GM12801 (cell line): ENCODE results near the gene PARL.

ENCODE experiments used
- TF ChIP-seq, protein P1 (sequence below): IDR thresholded peaks from one replicate; pipeline ENCODE4 v1.5.1; 2011; ENCODE audit warnings: control low read depth; ENCODE audit not compliant: insufficient read length; ENCODE audit errors: extremely low read depth

The PARL gene

DNA sequence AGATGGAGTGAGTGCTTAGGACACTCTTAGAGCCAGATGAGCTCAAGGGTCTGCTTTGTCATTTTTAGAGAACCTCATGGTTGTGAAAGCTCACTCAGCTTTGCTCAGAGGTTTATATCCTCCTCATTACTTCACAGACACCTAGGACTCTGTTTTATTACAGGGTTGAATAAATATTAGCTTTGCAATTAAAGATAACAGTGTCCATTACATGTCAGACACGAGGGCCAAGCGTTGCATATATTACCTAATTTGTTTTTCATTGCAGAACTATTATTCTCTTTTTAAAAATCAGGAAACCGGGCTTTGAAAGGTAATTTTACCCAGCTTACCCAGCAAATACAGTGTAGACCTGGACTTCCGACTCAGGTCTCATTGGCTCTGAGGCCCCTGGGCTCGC, 75.4 kb downstream of the PARL start:
- TF ChIP-seq, protein P1, sequence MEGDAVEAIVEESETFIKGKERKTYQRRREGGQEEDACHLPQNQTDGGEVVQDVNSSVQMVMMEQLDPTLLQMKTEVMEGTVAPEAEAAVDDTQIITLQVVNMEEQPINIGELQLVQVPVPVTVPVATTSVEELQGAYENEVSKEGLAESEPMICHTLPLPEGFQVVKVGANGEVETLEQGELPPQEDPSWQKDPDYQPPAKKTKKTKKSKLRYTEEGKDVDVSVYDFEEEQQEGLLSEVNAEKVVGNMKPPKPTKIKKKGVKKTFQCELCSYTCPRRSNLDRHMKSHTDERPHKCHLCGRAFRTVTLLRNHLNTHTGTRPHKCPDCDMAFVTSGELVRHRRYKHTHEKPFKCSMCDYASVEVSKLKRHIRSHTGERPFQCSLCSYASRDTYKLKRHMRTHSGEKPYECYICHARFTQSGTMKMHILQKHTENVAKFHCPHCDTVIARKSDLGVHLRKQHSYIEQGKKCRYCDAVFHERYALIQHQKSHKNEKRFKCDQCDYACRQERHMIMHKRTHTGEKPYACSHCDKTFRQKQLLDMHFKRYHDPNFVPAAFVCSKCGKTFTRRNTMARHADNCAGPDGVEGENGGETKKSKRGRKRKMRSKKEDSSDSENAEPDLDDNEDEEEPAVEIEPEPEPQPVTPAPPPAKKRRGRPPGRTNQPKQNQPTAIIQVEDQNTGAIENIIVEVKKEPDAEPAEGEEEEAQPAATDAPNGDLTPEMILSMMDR, result no peak

DNA sequence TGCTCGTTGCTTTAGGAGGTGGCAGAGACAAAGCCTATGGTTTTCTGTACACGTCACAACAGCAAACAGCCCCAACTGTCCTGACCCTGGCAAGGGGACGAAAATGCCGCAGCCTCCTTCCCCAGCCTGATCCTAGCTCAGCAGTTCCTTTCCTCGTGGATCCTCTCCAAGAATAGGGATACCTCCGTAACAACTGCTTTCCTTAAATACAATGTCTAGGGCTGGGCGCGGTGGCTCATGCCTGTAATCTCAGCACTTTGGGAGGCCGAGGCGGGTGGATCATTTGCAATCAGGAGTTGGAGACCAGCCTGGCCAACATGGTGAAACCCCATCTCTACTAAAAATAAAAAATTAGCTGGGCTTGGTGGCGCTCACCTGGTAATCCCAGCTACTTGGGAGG, 76.3 kb downstream of the PARL start:
- TF ChIP-seq, protein P1, result no peak

GRCh38 chr3:183807881-183808280, 76.8 kb downstream of the PARL start:
- TF ChIP-seq, protein P1, result no peak

- TF ChIP-seq, protein P1, result no peak
These were observed 77.4 kb downstream of the PARL start for GRCh38 chr3:183807209-183807728.

DNA sequence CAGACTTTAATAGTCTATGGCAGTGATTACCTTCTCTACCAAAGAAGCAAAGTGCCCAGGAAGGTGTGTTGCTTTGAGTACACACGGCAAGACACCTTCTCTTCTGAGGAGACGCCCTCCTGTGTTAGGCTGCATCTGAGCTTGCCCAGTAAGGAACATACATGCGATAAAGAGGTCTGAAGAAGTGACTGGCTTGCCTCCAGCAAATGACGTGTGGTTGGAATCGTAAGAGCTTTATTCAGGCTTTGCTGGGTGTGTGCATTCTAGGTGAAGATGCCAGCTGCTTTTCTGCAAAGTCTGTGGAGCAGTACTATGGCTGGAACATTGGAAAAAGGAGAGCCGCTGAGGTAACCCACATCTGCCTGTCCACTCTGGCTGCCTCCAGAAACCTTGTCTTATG, 81.7 kb downstream of the PARL start:
- TF ChIP-seq, protein P1, result no peak

- TF ChIP-seq, protein P1, result no peak
These were observed 83.1 kb downstream of the PARL start for GRCh38 chr3:183801601-183802000.

DNA sequence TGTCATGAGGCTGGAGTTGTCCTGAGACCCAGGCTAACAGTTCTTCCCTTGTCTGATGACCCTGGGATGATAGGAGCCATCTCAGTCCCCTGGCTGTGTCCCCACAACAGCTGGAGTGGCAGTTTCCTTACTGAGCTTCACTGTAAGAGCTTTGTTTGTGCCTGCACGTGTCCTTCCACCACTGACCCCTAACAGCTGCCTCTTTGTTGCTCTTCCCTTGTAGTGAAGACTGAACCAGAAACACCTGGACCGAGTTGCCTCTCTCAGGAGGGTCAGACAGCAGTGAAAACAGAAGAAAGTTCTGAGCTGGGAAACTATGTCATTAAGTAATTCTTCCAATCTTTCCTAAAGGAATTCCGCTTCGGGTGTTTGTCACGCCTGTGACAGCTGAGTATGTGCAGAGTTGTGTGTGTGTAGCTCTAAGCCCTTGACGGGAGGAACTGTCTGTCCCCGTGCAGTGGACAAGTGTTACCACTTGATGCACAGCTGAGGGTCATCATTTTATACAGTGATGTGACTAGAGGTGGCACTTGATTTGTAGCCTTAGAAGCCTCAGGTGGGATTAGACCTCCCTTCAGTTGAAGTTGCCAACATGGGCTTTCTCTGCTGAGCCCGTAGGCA, 84.3 kb downstream of the PARL start:
- TF ChIP-seq, protein P1, result no peak
